Lower leg skin (tissue), 3 donors: Measurements from ENCODE around the gene ABCA6.

ENCODE experiments used
- POLR2A ChIP-seq, 2 donors: fragments of 450-650 bp; IDR thresholded peaks; one replicate each; pipeline ENCODE4 v1.6.1; 2016 to 2017; ENCODE audit warnings: antibody characterized with exemption in 2 of 2, mild to moderate bottlenecking in 1 of 2, moderate library complexity in 1 of 2
- TF ChIP-seq, protein P1 (sequence below), 3 donors: fragments of 450-650 bp; IDR thresholded peaks; one replicate each; pipeline ENCODE4 v1.5.1; 2016; ENCODE audit warnings: antibody characterized with exemption in 3 of 3, mild to moderate bottlenecking in 3 of 3, moderate library complexity in 2 of 3

GRCh38 chr17:69084911-69085310, 56.8 kb downstream of the ABCA6 start:
- TF ChIP-seq, protein P1, sequence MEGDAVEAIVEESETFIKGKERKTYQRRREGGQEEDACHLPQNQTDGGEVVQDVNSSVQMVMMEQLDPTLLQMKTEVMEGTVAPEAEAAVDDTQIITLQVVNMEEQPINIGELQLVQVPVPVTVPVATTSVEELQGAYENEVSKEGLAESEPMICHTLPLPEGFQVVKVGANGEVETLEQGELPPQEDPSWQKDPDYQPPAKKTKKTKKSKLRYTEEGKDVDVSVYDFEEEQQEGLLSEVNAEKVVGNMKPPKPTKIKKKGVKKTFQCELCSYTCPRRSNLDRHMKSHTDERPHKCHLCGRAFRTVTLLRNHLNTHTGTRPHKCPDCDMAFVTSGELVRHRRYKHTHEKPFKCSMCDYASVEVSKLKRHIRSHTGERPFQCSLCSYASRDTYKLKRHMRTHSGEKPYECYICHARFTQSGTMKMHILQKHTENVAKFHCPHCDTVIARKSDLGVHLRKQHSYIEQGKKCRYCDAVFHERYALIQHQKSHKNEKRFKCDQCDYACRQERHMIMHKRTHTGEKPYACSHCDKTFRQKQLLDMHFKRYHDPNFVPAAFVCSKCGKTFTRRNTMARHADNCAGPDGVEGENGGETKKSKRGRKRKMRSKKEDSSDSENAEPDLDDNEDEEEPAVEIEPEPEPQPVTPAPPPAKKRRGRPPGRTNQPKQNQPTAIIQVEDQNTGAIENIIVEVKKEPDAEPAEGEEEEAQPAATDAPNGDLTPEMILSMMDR (IDR thresholded peaks at IDR 0.05) = no peak
- no peak for TF ChIP-seq POLR2A (IDR thresholded peaks at IDR 0.05)
